Erythroblast (primary cell): ENCODE data around the gene HNRNPK.

ENCODE experiments used
- GATA1 ChIP-seq: IDR thresholded peaks from 2 replicates; pipeline ENCODE4 v1.6.1; 2011; ENCODE audit warnings: low read depth, mild to moderate bottlenecking, control low read depth, low read length, moderate library complexity
- POLR2A ChIP-seq: IDR thresholded peaks from 2 replicates; pipeline ENCODE4 v1.6.1; 2011; ENCODE audit warnings: mild to moderate bottlenecking, low read length

- TF ChIP-seq POLR2A (no peak), GATA1 (no peak)
These were observed 20.2 kb upstream of the HNRNPK start for GRCh38 chr9:84000186-84000585.
